Measurements from ENCODE around the gene ZNF831. TPM values are rescaled to one million over a fixed set of nuclear protein-coding genes. Genes with fewer than 3 reads are reported as not detected.
A peak's percentile ranks its signal among the peaks of the same experiment; 100 is the strongest.

Gene ZNF831
- total RNA-seq, 1 donor: not detected

DNA sequence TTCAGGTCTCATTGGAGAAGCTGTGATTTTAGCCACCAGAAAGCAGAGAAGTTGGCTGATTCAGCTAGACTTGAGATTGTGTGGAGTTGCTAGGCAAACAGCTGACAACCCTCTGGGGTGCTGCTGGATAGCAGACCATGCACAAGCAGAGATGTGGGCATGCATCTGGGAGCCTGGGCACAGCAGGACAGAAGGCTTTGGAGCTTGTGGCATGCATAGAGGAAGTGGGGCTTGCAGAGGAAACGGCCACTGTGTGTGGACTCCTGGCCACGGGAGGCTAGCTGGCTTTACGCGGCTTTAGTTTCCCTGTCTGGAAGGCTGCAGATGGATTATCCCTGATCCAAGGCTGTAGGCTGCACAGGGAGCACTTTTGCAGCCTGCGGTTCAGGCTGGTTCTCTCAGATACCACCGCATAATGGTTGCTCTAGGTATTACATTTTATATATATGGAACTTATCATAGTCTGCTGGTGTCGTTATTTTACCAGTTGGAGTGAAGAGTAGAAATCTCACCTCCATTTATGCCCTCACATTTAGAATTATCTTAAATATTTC is 10.4 kb downstream of the ZNF831 start:
- Histone ChIP-seq H3K4me2 (ENCODE audit: insufficient read depth, low read length) (no peak overlapping the region), H2AFZ (ENCODE audit: low read length) (no peak overlapping the region), H3K36me3 (ENCODE audit: insufficient read depth, low read length) (no peaks in the 10 kb centered on the region), H3K79me2 (ENCODE audit: insufficient read depth, low read length) (no peaks in the 10 kb centered on the region), H3K9me3 (ENCODE audit: low read depth, low read length) (no peaks in the 10 kb centered on the region), H4K20me1 (ENCODE audit: insufficient read depth, low read length) (no peaks in the 10 kb centered on the region), H3K4me1 (ENCODE audit: insufficient read depth, low read length) (no peaks in the 10 kb centered on the region), H3K4me3 (ENCODE audit: insufficient read depth, low read length) (no peak overlapping the region), H3K27ac (ENCODE audit: low read depth, low read length) (no peak overlapping the region), H3K27me3 (ENCODE audit: insufficient read depth, low read length) (no peaks in the 10 kb centered on the region)
- TF ChIP-seq, protein P1, sequence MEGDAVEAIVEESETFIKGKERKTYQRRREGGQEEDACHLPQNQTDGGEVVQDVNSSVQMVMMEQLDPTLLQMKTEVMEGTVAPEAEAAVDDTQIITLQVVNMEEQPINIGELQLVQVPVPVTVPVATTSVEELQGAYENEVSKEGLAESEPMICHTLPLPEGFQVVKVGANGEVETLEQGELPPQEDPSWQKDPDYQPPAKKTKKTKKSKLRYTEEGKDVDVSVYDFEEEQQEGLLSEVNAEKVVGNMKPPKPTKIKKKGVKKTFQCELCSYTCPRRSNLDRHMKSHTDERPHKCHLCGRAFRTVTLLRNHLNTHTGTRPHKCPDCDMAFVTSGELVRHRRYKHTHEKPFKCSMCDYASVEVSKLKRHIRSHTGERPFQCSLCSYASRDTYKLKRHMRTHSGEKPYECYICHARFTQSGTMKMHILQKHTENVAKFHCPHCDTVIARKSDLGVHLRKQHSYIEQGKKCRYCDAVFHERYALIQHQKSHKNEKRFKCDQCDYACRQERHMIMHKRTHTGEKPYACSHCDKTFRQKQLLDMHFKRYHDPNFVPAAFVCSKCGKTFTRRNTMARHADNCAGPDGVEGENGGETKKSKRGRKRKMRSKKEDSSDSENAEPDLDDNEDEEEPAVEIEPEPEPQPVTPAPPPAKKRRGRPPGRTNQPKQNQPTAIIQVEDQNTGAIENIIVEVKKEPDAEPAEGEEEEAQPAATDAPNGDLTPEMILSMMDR (IDR thresholded peaks at IDR 0.05; ENCODE audit: extremely low read depth, low read depth, low read length): no peak
- no peak for DNase-seq (ENCODE audit: insufficient read length, low spot score, missing footprints)

DNA sequence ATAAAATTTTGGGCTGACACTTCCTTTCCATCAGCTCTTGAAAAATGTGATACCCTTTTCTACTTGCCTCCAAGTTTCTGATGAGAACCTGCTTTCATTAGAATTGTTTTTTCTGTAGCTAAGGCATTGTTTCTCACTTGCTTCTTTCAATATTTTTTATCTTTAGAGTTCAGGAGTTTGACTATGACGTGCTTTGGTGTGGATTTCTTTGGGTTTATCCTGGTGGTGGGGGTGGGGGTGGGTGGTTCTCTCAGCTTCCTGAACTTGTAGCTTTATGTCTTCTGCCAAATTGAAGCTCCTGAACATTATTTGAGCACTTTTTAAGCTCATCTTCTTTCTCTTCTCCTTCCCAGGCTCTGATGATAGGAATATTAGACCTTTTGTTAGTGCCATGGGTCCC is 11.4 kb downstream of the ZNF831 start:
- H3K4me3 ChIP-seq (ENCODE audit: insufficient read depth, low read length): no peak overlapping the region
- DNase-seq (ENCODE audit: insufficient read length, low spot score, missing footprints): no peak
- H3K27me3 ChIP-seq (ENCODE audit: insufficient read depth, low read length): no peaks in the 10 kb centered on the region
- no peaks in the 10 kb centered on the region for H4K20me1 ChIP-seq (ENCODE audit: insufficient read depth, low read length)
- TF ChIP-seq, protein P1 (IDR thresholded peaks at IDR 0.05; ENCODE audit: extremely low read depth, low read depth, low read length): no peak
- H2AFZ ChIP-seq (ENCODE audit: low read length): no peak overlapping the region
- no peaks in the 10 kb centered on the region for H3K4me1 ChIP-seq (ENCODE audit: insufficient read depth, low read length)
- no peaks in the 10 kb centered on the region for H3K79me2 ChIP-seq (ENCODE audit: insufficient read depth, low read length)
- H3K27ac ChIP-seq (ENCODE audit: low read depth, low read length): no peak overlapping the region
- H3K9me3 ChIP-seq (ENCODE audit: low read depth, low read length): no peaks in the 10 kb centered on the region
- H3K36me3 ChIP-seq (ENCODE audit: insufficient read depth, low read length): no peaks in the 10 kb centered on the region
- H3K4me2 ChIP-seq (ENCODE audit: insufficient read depth, low read length): no peak overlapping the region

DNA sequence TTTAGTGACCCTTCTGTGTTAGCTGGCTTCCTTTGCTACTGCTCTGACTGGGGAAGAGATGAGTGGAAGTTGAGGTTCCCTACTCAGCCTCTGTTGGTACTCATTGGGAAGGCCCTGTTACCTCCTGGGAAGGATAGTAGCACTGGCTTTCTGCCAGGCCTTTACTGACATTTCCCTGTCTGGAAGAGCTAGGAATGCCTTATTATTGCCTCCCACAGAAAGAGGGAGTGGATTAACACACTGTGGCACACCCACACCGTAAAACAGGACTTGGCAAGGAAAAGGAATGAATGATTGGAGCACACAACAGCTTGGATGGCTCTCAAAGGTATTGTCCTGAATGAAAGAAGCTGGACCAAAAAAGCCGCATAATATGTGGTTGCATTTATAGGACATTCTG is 12.2 kb downstream of the ZNF831 start:
- no peak for DNase-seq (ENCODE audit: insufficient read length, low spot score, missing footprints)
- no peaks in the 10 kb centered on the region for H3K27me3 ChIP-seq (ENCODE audit: insufficient read depth, low read length)
- TF ChIP-seq, protein P1 (IDR thresholded peaks at IDR 0.05; ENCODE audit: extremely low read depth, low read depth, low read length): no peak
- H3K27ac ChIP-seq (ENCODE audit: low read depth, low read length): no peak overlapping the region
- no peaks in the 10 kb centered on the region for H3K79me2 ChIP-seq (ENCODE audit: insufficient read depth, low read length)
- no peaks in the 10 kb centered on the region for H3K36me3 ChIP-seq (ENCODE audit: insufficient read depth, low read length)
- H3K4me1 ChIP-seq (ENCODE audit: insufficient read depth, low read length): no peaks in the 10 kb centered on the region
- H4K20me1 ChIP-seq (ENCODE audit: insufficient read depth, low read length): no peaks in the 10 kb centered on the region
- no peaks in the 10 kb centered on the region for H3K9me3 ChIP-seq (ENCODE audit: low read depth, low read length)
- H3K4me3 ChIP-seq (ENCODE audit: insufficient read depth, low read length): no peak overlapping the region
- no peak overlapping the region for H3K4me2 ChIP-seq (ENCODE audit: insufficient read depth, low read length)
- H2AFZ ChIP-seq (ENCODE audit: low read length): no peak overlapping the region

DNA sequence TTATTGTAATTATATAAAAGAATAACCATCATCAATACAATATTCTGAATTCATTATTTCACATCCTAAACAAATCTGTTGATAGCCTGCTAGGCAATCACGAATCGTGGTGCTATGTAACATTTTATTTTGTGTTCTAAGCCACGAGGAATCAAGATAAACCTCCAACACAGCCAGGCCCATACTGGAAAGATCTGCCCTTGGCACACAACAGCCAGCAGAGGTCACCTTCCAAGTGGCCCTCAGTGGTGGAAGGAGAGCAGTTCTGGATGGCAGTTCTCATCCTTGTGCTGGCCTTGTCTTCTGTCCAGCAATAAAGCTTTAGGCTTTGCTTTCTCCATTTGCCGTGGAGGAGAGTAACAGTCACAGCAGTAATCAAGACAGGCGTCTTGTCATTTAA is 13.2 kb downstream of the ZNF831 start:
- TF ChIP-seq, protein P1 (IDR thresholded peaks at IDR 0.05; ENCODE audit: extremely low read depth, low read depth, low read length): no peak
- Histone ChIP-seq H3K79me2 (ENCODE audit: insufficient read depth, low read length) (no peaks in the 10 kb centered on the region), H2AFZ (ENCODE audit: low read length) (no peak overlapping the region), H3K36me3 (ENCODE audit: insufficient read depth, low read length) (no peaks in the 10 kb centered on the region), H3K27me3 (ENCODE audit: insufficient read depth, low read length) (no peaks in the 10 kb centered on the region), H3K4me3 (ENCODE audit: insufficient read depth, low read length) (no peak overlapping the region), H3K4me1 (ENCODE audit: insufficient read depth, low read length) (no peaks in the 10 kb centered on the region), H4K20me1 (ENCODE audit: insufficient read depth, low read length) (no peaks in the 10 kb centered on the region), H3K27ac (ENCODE audit: low read depth, low read length) (no peak overlapping the region), H3K4me2 (ENCODE audit: insufficient read depth, low read length) (no peak overlapping the region), H3K9me3 (ENCODE audit: low read depth, low read length) (no peaks in the 10 kb centered on the region)
- peak; percentile 25 for DNase-seq (ENCODE audit: insufficient read length, low spot score, missing footprints)
